Measurements from ENCODE around the gene OXTR. TPM values are rescaled to one million over a fixed set of nuclear protein-coding genes. Genes with fewer than 3 reads are reported as not detected.

Gene OXTR
- total and polyA plus RNA-seq, 4 donors = 0.49 to 3.5 (median 1.9) TPM

- DNase-seq = no peak
- 81 to 86% methylated on average over 3 of the region's 3 CpGs for WGBS, 2 donors
- no peak for TF ChIP-seq CTCF (IDR thresholded peaks at IDR 0.05; ENCODE audit: control extremely low read depth, extremely low read depth)
These were observed 25.5 kb downstream of the OXTR start for GRCh38 chr3:8743911-8744310.

GRCh38 chr3:8743021-8743601 is 26.3 kb downstream of the OXTR start:
- TF ChIP-seq CTCF (IDR thresholded peaks at IDR 0.05; ENCODE audit: control extremely low read depth, extremely low read depth) = no peak
- Histone ChIP-seq H3K36me3 (ENCODE audit: control insufficient read depth in 4 of 4, insufficient read depth in 4 of 4, low read length in 4 of 4) (no peaks in the 10 kb centered on the region), H3K27ac (ENCODE audit: low read depth in 1 of 2, low read length in 1 of 2) (no peak overlapping the region), H3K9me3 (ENCODE audit: control insufficient read depth in 4 of 4, insufficient read depth in 3 of 4, low read length in 3 of 4) (no peaks in the 10 kb centered on the region), H3K9ac (ENCODE audit: insufficient read depth in 1 of 2, low read length in 2 of 2) (no peak overlapping the region), H3K4me1 (ENCODE audit: control insufficient read depth in 5 of 5, insufficient read depth in 5 of 5, low read length in 5 of 5) (peaks cover 0 to 12% (median 0%) of the 10 kb centered on the region in 5 donors), H3K27me3 (ENCODE audit: control insufficient read depth in 3 of 3, insufficient read depth in 3 of 3, low read length in 2 of 3) (no peaks in the 10 kb centered on the region), H3K4me3 (no peak overlapping the region)
- ATAC-seq (ENCODE audit: insufficient read depth, low FRiP score) (no peak), DNase-seq (no peak)
- 69 to 76% methylated on average over 6 of the region's 6 CpGs for WGBS, 2 donors

More at GRCh38 chr3:8743911-8744310, 25.5 kb downstream of the OXTR start:
- Histone ChIP-seq H3K27me3 (ENCODE audit: control insufficient read depth in 3 of 3, insufficient read depth in 3 of 3, low read length in 2 of 3) (no peaks in the 10 kb centered on the region), H3K4me1 (ENCODE audit: control insufficient read depth in 5 of 5, insufficient read depth in 5 of 5, low read length in 5 of 5) (peaks cover 0 to 12% (median 0%) of the 10 kb centered on the region in 5 donors), H3K4me3 (no peak overlapping the region), H3K9me3 (ENCODE audit: control insufficient read depth in 4 of 4, insufficient read depth in 3 of 4, low read length in 3 of 4) (no peaks in the 10 kb centered on the region), H3K9ac (ENCODE audit: insufficient read depth in 1 of 2, low read length in 2 of 2) (no peak overlapping the region), H3K27ac (ENCODE audit: low read depth in 1 of 2, low read length in 1 of 2) (no peak overlapping the region), H3K36me3 (ENCODE audit: control insufficient read depth in 4 of 4, insufficient read depth in 4 of 4, low read length in 4 of 4) (no peaks in the 10 kb centered on the region)
- ATAC-seq (ENCODE audit: insufficient read depth, low FRiP score) = no peak

- TF ChIP-seq CTCF (IDR thresholded peaks at IDR 0.05; ENCODE audit: control extremely low read depth, extremely low read depth) = no peak
- H3K9ac ChIP-seq (ENCODE audit: insufficient read depth in 1 of 2, low read length in 2 of 2) = no peak overlapping the region
- peaks cover 0 to 12% (median 0%) of the 10 kb centered on the region in 5 donors for H3K4me1 ChIP-seq (ENCODE audit: control insufficient read depth in 5 of 5, insufficient read depth in 5 of 5, low read length in 5 of 5)
- ATAC-seq (ENCODE audit: insufficient read depth, low FRiP score) (no peak), DNase-seq (peak in 2 of 3 donors; percentile 24 to 25)
- WGBS, 2 donors = 19 to 32% methylated on average over 13 of the region's 13 CpGs
- H3K4me3 ChIP-seq = no peak overlapping the region
- H3K27me3 ChIP-seq (ENCODE audit: control insufficient read depth in 3 of 3, insufficient read depth in 3 of 3, low read length in 2 of 3) = no peaks in the 10 kb centered on the region
- H3K36me3 ChIP-seq (ENCODE audit: control insufficient read depth in 4 of 4, insufficient read depth in 4 of 4, low read length in 4 of 4) = no peaks in the 10 kb centered on the region
- no peak overlapping the region for H3K27ac ChIP-seq (ENCODE audit: low read depth in 1 of 2, low read length in 1 of 2)
- H3K9me3 ChIP-seq (ENCODE audit: control insufficient read depth in 4 of 4, insufficient read depth in 3 of 4, low read length in 3 of 4) = no peaks in the 10 kb centered on the region
These were observed 27.7 kb downstream of the OXTR start for GRCh38 chr3:8741581-8742261.

All from lung (tissue), 12 donors.